Left forelimb (tissue), 1 donor: ENCODE measurements around the gene PLEKHA7.
"Not testable (repeated sequence)": the region's sequence is repeated elsewhere in the genome, so short reads cannot be mapped to it uniquely, and the experiment has no call there.

Source experiments
- DNase-seq: peaks from one replicate; pipeline ENCODE4 v3.0.0-alpha.2; 2018; ENCODE audit warnings: low spot score

Gene PLEKHA7

GRCh38 chr11:16904761-16905160 is 109.5 kb downstream of the PLEKHA7 start:
- not testable (repeated sequence) for DNase-seq

- no peak for DNase-seq
Measured at GRCh38 chr11:16902781-16903378, 111.3 kb downstream of the PLEKHA7 start.

- DNase-seq: no peak
Measured at GRCh38 chr11:16902182-16902581, 112.0 kb downstream of the PLEKHA7 start.

- DNase-seq: no peak
Measured at GRCh38 chr11:16900491-16900890, 113.7 kb downstream of the PLEKHA7 start.

- no peak for DNase-seq
Measured at GRCh38 chr11:16899708-16900303, 114.4 kb downstream of the PLEKHA7 start.

- no peak for DNase-seq
Measured at GRCh38 chr11:16898274-16898985, 115.8 kb downstream of the PLEKHA7 start.

- no peak for DNase-seq
Measured at GRCh38 chr11:16897470-16898061, 116.6 kb downstream of the PLEKHA7 start.

GRCh38 chr11:16896729-16897469 is 117.3 kb downstream of the PLEKHA7 start:
- no peak for DNase-seq

GRCh38 chr11:16895306-16895705 is 118.9 kb downstream of the PLEKHA7 start:
- no peak for DNase-seq

- DNase-seq: no peak
Measured at GRCh38 chr11:16893456-16894066, 120.7 kb downstream of the PLEKHA7 start.

GRCh38 chr11:16891964-16892363 is 122.2 kb downstream of the PLEKHA7 start:
- DNase-seq: no peak

GRCh38 chr11:16891165-16891564 is 123.0 kb downstream of the PLEKHA7 start:
- DNase-seq: no peak

- DNase-seq: no peak
Measured at GRCh38 chr11:16890442-16890841, 123.8 kb downstream of the PLEKHA7 start.

- no peak for DNase-seq
Measured at GRCh38 chr11:16889905-16890304, 124.3 kb downstream of the PLEKHA7 start.

- DNase-seq: not testable (repeated sequence)
Measured at GRCh38 chr11:16889010-16889409, 125.2 kb downstream of the PLEKHA7 start.

GRCh38 chr11:16887887-16888286 is 126.3 kb downstream of the PLEKHA7 start:
- DNase-seq: not testable (repeated sequence)

GRCh38 chr11:16883174-16883573 is 131.0 kb downstream of the PLEKHA7 start:
- no peak for DNase-seq

- no peak for DNase-seq
Measured at GRCh38 chr11:16881766-16882165, 132.4 kb downstream of the PLEKHA7 start.

- no peak for DNase-seq
Measured at GRCh38 chr11:16881074-16881709, 133.0 kb downstream of the PLEKHA7 start.

GRCh38 chr11:16880184-16880801 is 133.9 kb downstream of the PLEKHA7 start:
- no peak for DNase-seq

- DNase-seq: no peak
Measured at GRCh38 chr11:16879690-16880089, 134.5 kb downstream of the PLEKHA7 start.
